ENCODE results near the gene DSC3. TPM values are rescaled to one million over a fixed set of nuclear protein-coding genes. Genes with fewer than 3 reads are reported as not detected.

The DSC3 gene
- total RNA-seq, 1 experiment from 2014 or later: 0.61 TPM

DNA sequence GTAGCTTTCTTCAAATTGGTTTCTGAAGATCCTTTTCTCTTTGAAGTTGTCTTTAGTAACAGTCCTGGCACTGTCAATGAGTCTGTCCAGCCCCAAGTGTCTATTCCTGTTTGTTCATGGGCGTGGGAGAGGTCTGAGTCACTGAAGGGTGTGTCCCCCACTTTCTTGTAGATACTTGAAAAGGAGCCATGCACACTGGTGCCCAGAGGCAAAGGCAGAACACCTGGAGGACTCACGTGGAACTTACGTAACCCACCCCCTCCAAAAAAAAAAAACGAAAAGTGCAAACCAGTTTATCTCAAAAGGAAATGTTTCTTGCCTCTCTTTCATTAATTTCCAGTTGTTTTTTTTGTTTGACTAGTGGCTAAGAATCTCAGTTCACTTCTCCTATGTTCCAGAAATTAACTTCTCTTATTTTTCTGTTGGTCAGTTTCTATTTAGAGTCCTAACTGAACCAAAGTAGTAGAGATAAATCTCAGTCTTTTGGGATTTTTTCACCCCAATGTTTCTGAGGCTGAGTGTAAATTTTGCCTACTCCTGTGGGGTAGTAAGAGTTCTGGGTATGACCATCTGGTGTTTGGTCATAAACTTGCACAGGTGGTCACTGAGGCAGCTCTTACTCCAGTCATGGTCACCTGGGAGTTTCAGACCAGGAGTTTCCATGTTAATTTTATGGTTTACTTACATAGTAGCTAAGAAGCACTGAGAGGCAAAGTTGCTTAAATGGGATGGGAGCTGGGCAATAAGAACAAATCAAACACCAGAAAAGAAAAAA, 54.9 kb downstream of the DSC3 start:
- H4K5ac ChIP-seq (ENCODE audit: insufficient read length, low read depth, low read length): no peak overlapping the region
- no peak overlapping the region for H3T11ph ChIP-seq (ENCODE audit: low read length)
- no peaks in the 10 kb centered on the region for H4K20me1 ChIP-seq (ENCODE audit: control insufficient read depth, insufficient read depth, insufficient read length)
- H3K4ac ChIP-seq (ENCODE audit: low read depth, low read length): no peak overlapping the region
- no peak overlapping the region for H2BK5ac ChIP-seq (ENCODE audit: insufficient read length, low read length)
- H2BK12ac ChIP-seq (ENCODE audit: insufficient read length, low read depth, low read length): no peak overlapping the region
- Mint-ChIP-seq H3K4me3 (no peak overlapping the region), H3K27ac (no peak overlapping the region), H3K36me3 (ENCODE audit: insufficient read depth in 1 of 3, low read depth in 3 of 3) (no peaks in the 10 kb centered on the region), H3K4me1 (peaks cover under 1 to 4% of the 10 kb centered on the region in 2 experiments), H3K27me3 (ENCODE audit: low read depth) (no peaks in the 10 kb centered on the region), H3K9me3 (no peaks in the 10 kb centered on the region)
- no peaks in the 10 kb centered on the region for H3K79me2 ChIP-seq (ENCODE audit: insufficient read depth, low read length)
- H2BK20ac ChIP-seq (ENCODE audit: low read depth, low read length, poor library complexity, severe bottlenecking): no peak overlapping the region
- H2AK5ac ChIP-seq (ENCODE audit: insufficient read length, low read length): no peak overlapping the region
- H3K27me3 ChIP-seq (ENCODE audit: insufficient read depth, low read length): no peaks in the 10 kb centered on the region
- H2AFZ ChIP-seq (ENCODE audit: low read length): no peak overlapping the region
- no CpG with 5 or more reads among the region's 4 CpGs for WGBS (ENCODE audit: extremely low coverage, insufficient read length, low lambda C conversion rate)
- no peaks in the 10 kb centered on the region for H3K9me3 ChIP-seq (ENCODE audit: control insufficient read depth, low read depth, low read length)
- H3K4me2 ChIP-seq (ENCODE audit: insufficient read depth, insufficient read length, low read length): no peak overlapping the region
- no peaks in the 10 kb centered on the region for H3K79me1 ChIP-seq (ENCODE audit: insufficient read depth, low read depth, low read length, poor library complexity, severe bottlenecking)
- TF ChIP-seq, protein P1, sequence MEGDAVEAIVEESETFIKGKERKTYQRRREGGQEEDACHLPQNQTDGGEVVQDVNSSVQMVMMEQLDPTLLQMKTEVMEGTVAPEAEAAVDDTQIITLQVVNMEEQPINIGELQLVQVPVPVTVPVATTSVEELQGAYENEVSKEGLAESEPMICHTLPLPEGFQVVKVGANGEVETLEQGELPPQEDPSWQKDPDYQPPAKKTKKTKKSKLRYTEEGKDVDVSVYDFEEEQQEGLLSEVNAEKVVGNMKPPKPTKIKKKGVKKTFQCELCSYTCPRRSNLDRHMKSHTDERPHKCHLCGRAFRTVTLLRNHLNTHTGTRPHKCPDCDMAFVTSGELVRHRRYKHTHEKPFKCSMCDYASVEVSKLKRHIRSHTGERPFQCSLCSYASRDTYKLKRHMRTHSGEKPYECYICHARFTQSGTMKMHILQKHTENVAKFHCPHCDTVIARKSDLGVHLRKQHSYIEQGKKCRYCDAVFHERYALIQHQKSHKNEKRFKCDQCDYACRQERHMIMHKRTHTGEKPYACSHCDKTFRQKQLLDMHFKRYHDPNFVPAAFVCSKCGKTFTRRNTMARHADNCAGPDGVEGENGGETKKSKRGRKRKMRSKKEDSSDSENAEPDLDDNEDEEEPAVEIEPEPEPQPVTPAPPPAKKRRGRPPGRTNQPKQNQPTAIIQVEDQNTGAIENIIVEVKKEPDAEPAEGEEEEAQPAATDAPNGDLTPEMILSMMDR (conservative IDR thresholded peaks at IDR 0.05): no peak
- H2BK120ac ChIP-seq (ENCODE audit: low read depth, low read length, poor library complexity, severe bottlenecking): no peak overlapping the region
- no peak overlapping the region for H4K8ac ChIP-seq (replicated peaks; ENCODE audit: insufficient read length, low read depth, low read length)
- H2BK15ac ChIP-seq (ENCODE audit: low read depth, low read length): no peak overlapping the region
- no peaks in the 10 kb centered on the region for H3K4me1 ChIP-seq (ENCODE audit: insufficient read depth, low read length)
- no peak overlapping the region for H3K27ac ChIP-seq (ENCODE audit: insufficient read length, low read depth, low read length)
- H4K91ac ChIP-seq (ENCODE audit: insufficient read length, low read depth, low read length): no peak overlapping the region
- no peak overlapping the region for H3K18ac ChIP-seq (ENCODE audit: insufficient read length, low read depth, low read length)
- no peak overlapping the region for H3K56ac ChIP-seq (ENCODE audit: insufficient read length, low read depth, low read length)
- no peak overlapping the region for H3K14ac ChIP-seq (ENCODE audit: insufficient read depth, low read length)
- no peaks in the 10 kb centered on the region for H3K23me2 ChIP-seq (ENCODE audit: insufficient read length, low read depth, low read length, poor library complexity, severe bottlenecking)
- H3K23ac ChIP-seq (ENCODE audit: insufficient read length, low read depth, low read length): no peak overlapping the region
- no peak overlapping the region for H3K9ac ChIP-seq (ENCODE audit: extremely low read depth, insufficient read length, low read length)
- no peak for DNase-seq

All from H9 (cell line).